Raji (cell line): ENCODE measurements around the gene MRPL39.

Experiments used
- POLR2A ChIP-seq: IDR thresholded peaks from 2 replicates; pipeline ENCODE4 v1.6.1; 2011; ENCODE audit warnings: low read depth, low read length, control low read depth; ENCODE audit not compliant: insufficient read depth

The MRPL39 gene

DNA sequence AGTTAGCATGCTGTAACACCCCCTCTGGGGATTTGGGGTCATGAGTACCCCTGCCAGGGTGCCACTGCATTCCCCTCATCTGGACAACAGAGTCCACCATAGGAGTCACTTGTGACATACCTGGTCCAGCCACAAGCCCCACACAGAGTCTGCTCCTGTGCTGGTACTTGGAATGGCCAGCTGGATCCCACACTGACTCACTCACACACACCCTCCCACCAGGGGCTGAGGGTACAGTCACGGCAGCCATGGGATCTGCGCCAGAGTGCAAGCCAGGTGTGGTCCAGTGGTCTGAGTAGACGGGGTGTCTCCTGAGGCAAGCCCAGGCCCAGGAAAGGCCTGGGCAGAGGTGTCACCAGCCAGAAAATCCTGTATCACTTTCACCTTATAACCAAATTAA is 67.7 kb downstream of the MRPL39 start:
- TF ChIP-seq POLR2A, result no peak

DNA sequence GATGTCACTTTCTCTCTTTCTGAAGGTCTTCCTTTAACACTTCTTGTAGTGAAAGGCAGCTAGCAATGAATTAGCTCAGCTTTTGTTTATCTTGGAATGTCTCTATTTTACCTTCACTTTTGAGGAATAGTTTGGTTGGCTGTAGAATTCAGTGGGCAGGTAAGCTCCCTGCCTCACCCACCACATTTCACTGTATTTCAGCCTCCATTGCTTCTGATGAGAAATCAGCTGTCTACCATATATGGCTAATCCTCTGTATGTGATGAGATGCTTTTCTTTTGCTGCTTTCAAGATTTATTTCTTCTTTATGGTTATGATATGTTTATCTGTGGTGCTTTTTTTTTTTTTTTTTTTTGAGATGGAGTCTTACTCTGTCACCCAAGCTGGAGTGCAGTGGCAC is 70.1 kb downstream of the MRPL39 start:
- no peak for TF ChIP-seq POLR2A

DNA sequence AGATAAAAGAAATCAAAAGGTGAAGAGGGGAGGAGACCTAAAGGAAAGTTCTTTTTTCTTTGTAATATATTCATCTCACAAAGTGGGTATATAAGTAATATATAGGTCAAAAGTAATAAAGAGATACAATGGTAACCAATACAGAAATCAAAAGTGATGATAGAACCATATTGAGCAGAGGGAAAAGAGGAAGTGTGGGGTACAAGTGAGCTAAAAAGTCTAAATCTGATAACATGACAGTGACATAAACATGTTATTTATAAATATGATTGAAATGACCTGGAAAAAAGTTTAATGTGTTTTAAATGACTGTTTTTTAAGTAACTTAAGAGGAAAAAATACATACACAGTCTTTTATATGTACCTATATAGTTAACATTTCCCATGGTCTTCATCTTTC is 70.5 kb downstream of the MRPL39 start:
- no peak for TF ChIP-seq POLR2A

DNA sequence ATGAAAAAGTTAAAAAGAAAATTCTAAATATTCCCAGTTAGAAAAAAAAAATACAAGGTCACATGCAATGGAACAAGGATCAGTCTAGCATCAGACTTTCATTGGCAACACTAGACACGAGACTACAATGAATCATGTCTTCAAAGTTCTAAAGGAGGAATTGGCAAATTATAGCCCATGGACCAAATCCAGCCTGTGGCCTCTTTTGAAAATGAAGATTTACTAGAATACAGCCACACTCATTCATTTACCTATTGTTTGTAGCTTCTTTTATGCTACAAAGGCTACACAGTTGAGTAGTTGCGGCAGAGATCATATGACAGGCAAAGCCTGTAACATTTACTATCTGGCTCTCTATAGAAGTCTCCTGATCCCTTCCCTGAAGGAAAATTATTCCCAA is 71.4 kb downstream of the MRPL39 start:
- no peak for TF ChIP-seq POLR2A
